ENCODE data around the gene MIA2. TPM values are rescaled to one million over a fixed set of nuclear protein-coding genes. Genes with fewer than 3 reads are reported as not detected.

Gene MIA2
- total and polyA plus RNA-seq, 9 of the 15 experiments (the other 6 are each of a cell fraction or from before 2014, with no cell fraction given), result 6.0 to 21.8 (median 12.8) TPM

- Histone ChIP-seq H2AFZ (ENCODE audit: low read depth, low read length) (peak overlapping the region; percentile 84), H3K27ac (ENCODE audit: extremely low read depth, low read depth, low read length) (no peak overlapping the region), H3K9me3 (replicated peaks; ENCODE audit: control insufficient read depth, insufficient read depth, low read depth, low read length) (no peaks in the 10 kb centered on the region), H3K27me3 (ENCODE audit: control insufficient read depth in 2 of 2, insufficient read depth in 2 of 2, low read length in 2 of 2) (no peaks in the 10 kb centered on the region), H3K36me3 (ENCODE audit: control insufficient read depth, insufficient read depth, low read length) (no peaks in the 10 kb centered on the region), H3K9me1 (ENCODE audit: control insufficient read depth, insufficient read depth, low read length) (no peaks in the 10 kb centered on the region), H3K4me3 (no peak overlapping the region), H4K20me1 (replicated peaks; ENCODE audit: control insufficient read depth, insufficient read depth, low read length) (no peaks in the 10 kb centered on the region), H3K4me2 (ENCODE audit: insufficient read depth, low read length) (0 out of 2 replicates have a peak overlapping the region, but pooled peaks have one; percentile 18), H3K9ac (ENCODE audit: insufficient read depth in 1 of 2, low read depth in 2 of 2, low read length in 2 of 2) (peak overlapping the region in 1 of 2 experiments; percentile 52; a peak in 1 of 4 replicates), H3K79me2 (ENCODE audit: control insufficient read depth, insufficient read depth, low read length) (no peaks in the 10 kb centered on the region), H3K4me1 (replicated peaks in 1 of 2; ENCODE audit: control insufficient read depth in 2 of 2, insufficient read depth in 2 of 2, low read length in 2 of 2) (peaks cover 0 to 20% of the 10 kb centered on the region in 2 experiments; a peak in 3 of 5 replicates)
- 38% methylated on average over 9 of the region's 11 CpGs for WGBS (ENCODE audit: insufficient coverage, low coverage, missing lambda C conversion rate)
- POLR2A ChIA-PET, result interaction anchor here (0.5 kb wide), 1 partner anchor 118 kb away, joined by 3 read pairs; no protein-coding TSS in a partner anchor
- BruUV-seq (replicated peaks), result no TSS peak
- ATAC-seq (peak; percentile 29; the same call in 2 of the 3 replicates), DNase-seq (ENCODE audit: extremely low read depth in 1 of 4, low spot score in 3 of 4) (peak in 2 of 4 experiments; percentile 11 to 19), FAIRE-seq (no peak)
- 0 out of 2 replicates have a peak, but pooled peaks have one; percentile 34 for TF ChIP-seq MYNN (IDR thresholded peaks at IDR 0.05)
- TF ChIP-seq MYNN (CRISPR knock-in tag; IDR thresholded peaks at IDR 0.05), result no peak
- no peak for TF ChIP-seq ARID3B (CRISPR knock-in tag; IDR thresholded peaks at IDR 0.05; ENCODE audit: borderline replicate concordance)
- intact Hi-C loops (cut with micrococcal nuclease) (no loop called here), in situ Hi-C loops (cut with MboI) (no loop called here)
- CTCF ChIA-PET (ENCODE audit: low intra/inter-chr PET ratio), result no interaction called here
Observed at GRCh38 chr14:39228509-39229221, 5.0 kb upstream of the MIA2 start.
